A549 (cell line): ENCODE data around the gene LOC101059915. TPM values are rescaled to one million over a fixed set of nuclear protein-coding genes. Genes with fewer than 3 reads are reported as not detected.

Experiments
- polyA plus RNA-seq, 4 experiments: library from polyadenylated mRNA; depleted of rRNA in 3 of 4; stranded (reverse); fragments of >200 nt; fragmentation: RNase III in 1 of 4; extraction: RNeasy Plus Mini Kit Qiagen cat#74134 plus additional on column Dnase treatment in 1 of 4; gene quantifications; 2 replicates in 3 of 4; 3 replicates in 1 of 4; pipeline ENCODE4 v1.2.3, GENCODE V29; 2011 to 2017
- small RNA-seq, 6 experiments: library from RNA; depleted of rRNA; stranded (forward); fragments of <200 nt; gene quantifications; one replicate each; pipeline ENCODE3, GENCODE V24; 2012

LOC101059915 gene

Small RNA genes within 50 kb of the gene (small RNA-seq; reads per million reads assigned to genes)
- gene BX276092.4, result 0 reads per million in 6 experiments

Other genes with a start within 250 kb of the LOC101059915 start
- gene OGT, start 134.4 kb upstream of the LOC101059915 start, polyA plus RNA-seq (2011; rRNA removed), result 290 and 300 TPM in 2 replicates
- gene OGT, start 134.4 kb upstream of the LOC101059915 start, polyA plus RNA-seq (2017; fragmentation: RNase III; extraction: RNeasy Plus Mini Kit Qiagen cat#74134 plus additional on column Dnase treatment), result 42.7 to 47.8 TPM (median 47.3 TPM) in 3 replicates
- 1.5 and 1.7 TPM in 2 replicates for gene GCNA, start 89.1 kb upstream of the LOC101059915 start, polyA plus RNA-seq (2011; rRNA removed)
- 1.4 to 1.6 TPM (median 1.6 TPM) in 3 replicates for gene GCNA, start 89.1 kb upstream of the LOC101059915 start, polyA plus RNA-seq (2017; fragmentation: RNase III; extraction: RNeasy Plus Mini Kit Qiagen cat#74134 plus additional on column Dnase treatment)
- not detected in 2 replicates for gene CXCR3, start 49.0 kb upstream of the LOC101059915 start, polyA plus RNA-seq (2011; rRNA removed)
- gene CXCR3, start 49.0 kb upstream of the LOC101059915 start, polyA plus RNA-seq (2017; fragmentation: RNase III; extraction: RNeasy Plus Mini Kit Qiagen cat#74134 plus additional on column Dnase treatment), result not detected in 3 replicates
- gene CXorf49, start 50.7 kb downstream of the LOC101059915 start, polyA plus RNA-seq (2011; rRNA removed), result not detected in 2 replicates
- not detected in 3 replicates for gene CXorf49, start 50.7 kb downstream of the LOC101059915 start, polyA plus RNA-seq (2017; fragmentation: RNase III; extraction: RNeasy Plus Mini Kit Qiagen cat#74134 plus additional on column Dnase treatment)
- not detected in 2 replicates for gene CXorf49B, start 95.8 kb downstream of the LOC101059915 start, polyA plus RNA-seq (2011; rRNA removed)
- gene CXorf49B, start 95.8 kb downstream of the LOC101059915 start, polyA plus RNA-seq (2017; fragmentation: RNase III; extraction: RNeasy Plus Mini Kit Qiagen cat#74134 plus additional on column Dnase treatment), result not detected in 3 replicates
- 0.48 and 0.89 TPM in 2 replicates for gene NHSL2, start 243.3 kb downstream of the LOC101059915 start, polyA plus RNA-seq (2011; rRNA removed)
- gene NHSL2, start 243.3 kb downstream of the LOC101059915 start, polyA plus RNA-seq (2017; fragmentation: RNase III; extraction: RNeasy Plus Mini Kit Qiagen cat#74134 plus additional on column Dnase treatment), result 0.26 to 0.31 TPM (median 0.29 TPM) in 3 replicates